Large intestine (tissue), 3 donors: ENCODE measurements around the gene HDAC9. TPM values are rescaled to one million over a fixed set of nuclear protein-coding genes. Genes with fewer than 3 reads are reported as not detected.
A peak's percentile ranks its signal among the peaks of the same experiment; 100 is the strongest.
"Not testable (repeated sequence)": the region's sequence is repeated elsewhere in the genome, so short reads cannot be mapped to it uniquely, and the experiment has no call there.

Experiments used
- DNase-seq, 2 donors: peaks; one replicate each; pipeline versions ENCODE4 v3.0.0 to v3.0.0-alpha.2; 2013
- H3K27ac ChIP-seq: one replicate; pipeline ENCODE4 v1.5.1; 2013; ENCODE audit warnings: low read length
- H3K27me3 ChIP-seq: 2 replicates; pipeline ENCODE4 v1.6.1; 2013; ENCODE audit warnings: low read length; ENCODE audit not compliant: control insufficient read depth, insufficient read depth
- H3K36me3 ChIP-seq: 2 replicates; pipeline ENCODE4 v1.6.1; 2013; ENCODE audit warnings: low read length; ENCODE audit not compliant: control insufficient read depth, insufficient read depth
- H3K4me1 ChIP-seq: one replicate; pipeline ENCODE4 v1.6.1; 2013; ENCODE audit warnings: low read length; ENCODE audit not compliant: control insufficient read depth, insufficient read depth
- H3K4me3 ChIP-seq: one replicate; pipeline ENCODE4 v1.5.1; 2013; ENCODE audit warnings: low read length
- H3K9me3 ChIP-seq: one replicate; pipeline ENCODE4 v1.6.1; 2013; ENCODE audit warnings: mild to moderate bottlenecking, low read depth, low read length, moderate library complexity; ENCODE audit not compliant: control insufficient read depth
- WGBS: methylation state at CpG from one replicate; pipeline ENCODE4 v1.1.5; 2013; ENCODE audit warnings: low lambda C conversion rate; ENCODE audit not compliant: insufficient coverage; 5-methylcytosine and 5-hydroxymethylcytosine counted together
- polyA plus RNA-seq: library from polyadenylated mRNA; unstranded; fragments of 120-200 nt; gene quantifications from one replicate; pipeline ENCODE4 v1.2.1, GENCODE V29; 2013

Gene HDAC9
- polyA plus RNA-seq, 1 donor: 6.2 TPM

GRCh38 chr7:19030281-19030680 lies 534.7 kb downstream of the HDAC9 start:
- no peaks in the 10 kb centered on the region for H3K9me3 ChIP-seq
- no peaks in the 10 kb centered on the region for H3K4me1 ChIP-seq
- H3K4me3 ChIP-seq: no peak overlapping the region
- peak in 1 of 2 donors; percentile 9 for DNase-seq
- no peak overlapping the region for H3K27ac ChIP-seq
- H3K36me3 ChIP-seq: no peaks in the 10 kb centered on the region
- H3K27me3 ChIP-seq: no peaks in the 10 kb centered on the region
- WGBS: 30% methylated on average over 2 of the region's 2 CpGs

DNA sequence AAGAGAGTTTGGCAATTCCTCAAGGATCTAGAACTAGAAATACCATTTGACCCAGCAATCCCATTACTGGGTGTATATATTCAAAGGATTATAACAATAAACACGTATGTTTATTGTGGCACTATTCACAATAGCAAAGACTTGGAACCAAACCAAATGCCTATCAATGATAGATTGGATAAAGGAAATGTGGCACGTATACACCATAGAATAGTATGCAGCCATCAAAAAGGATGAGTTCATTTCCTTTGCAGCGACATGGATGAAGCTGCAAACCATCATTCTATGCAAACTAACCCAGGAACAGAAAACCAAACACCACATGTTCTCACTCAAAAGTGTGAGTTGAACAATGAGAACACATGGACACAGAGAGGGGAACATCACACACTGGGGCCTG lies 537.4 kb downstream of the HDAC9 start:
- H3K9me3 ChIP-seq, H3K27me3 ChIP-seq, DNase-seq, H3K36me3 ChIP-seq, H3K4me3 ChIP-seq, H3K4me1 ChIP-seq, H3K27ac ChIP-seq: not testable (repeated sequence)
- no CpG with 5 or more reads among the region's 3 CpGs for WGBS

DNA sequence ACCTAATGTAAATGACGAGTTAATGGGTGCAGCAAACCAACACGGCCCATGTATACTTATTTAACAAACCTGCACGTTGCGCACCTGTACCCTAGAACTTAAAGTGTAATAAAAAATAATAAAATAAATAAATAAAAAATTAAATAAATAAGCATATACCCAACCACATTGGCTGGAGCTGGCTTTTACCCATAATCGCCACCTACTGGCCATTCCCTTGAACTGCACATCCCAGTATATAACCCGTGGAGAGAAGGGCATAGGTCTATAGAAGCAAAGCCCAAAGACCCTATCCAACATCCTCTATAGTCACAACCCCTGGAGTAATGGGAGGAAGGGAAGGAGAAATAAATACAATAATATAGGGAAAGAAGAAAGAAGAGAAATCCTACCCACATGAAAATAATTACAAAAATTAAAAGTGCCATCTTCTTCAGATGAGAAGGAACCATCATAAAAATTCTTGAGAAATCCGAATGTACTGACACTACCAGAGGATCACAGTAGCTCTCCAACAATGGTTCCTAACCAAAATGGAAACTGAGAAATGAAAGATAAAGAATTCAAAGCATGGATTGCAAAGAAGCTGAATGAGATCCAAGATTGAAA lies 556.3 kb downstream of the HDAC9 start:
- no peaks in the 10 kb centered on the region for H3K36me3 ChIP-seq
- H3K9me3 ChIP-seq: no peaks in the 10 kb centered on the region
- no peak overlapping the region for H3K27ac ChIP-seq
- no peaks in the 10 kb centered on the region for H3K4me1 ChIP-seq
- H3K4me3 ChIP-seq: no peak overlapping the region
- H3K27me3 ChIP-seq: no peaks in the 10 kb centered on the region
- no peak for DNase-seq
- WGBS: 93% methylated on average over 3 of the region's 7 CpGs
